Adrenal gland (tissue), 5 donors: ENCODE data around the gene KDM2B.

Experiments
- CTCF ChIP-seq, 6 experiments: fragments of 450-650 bp in 4 of 6; fragments of 200-600 bp in 2 of 6; sonication (generic) in 1 of 6; IDR thresholded peaks; 1 replicate in 5 of 6; 2 replicates in 1 of 6; pipeline versions ENCODE4 v1.5.1 to v1.8.0; 2016 to 2021; ENCODE audit warnings: antibody characterized with exemption in 6 of 6, mild to moderate bottlenecking in 2 of 6, moderate library complexity in 1 of 6
- POLR2A ChIP-seq, 2 donors: fragments of 450-650 bp; IDR thresholded peaks; one replicate each; pipeline ENCODE4 v1.6.1; 2017; ENCODE audit warnings: antibody characterized with exemption in 2 of 2, mild to moderate bottlenecking in 2 of 2, moderate library complexity in 1 of 2
- donor health status: DM: no; HTN: no; CAD: no.

- no peak for TF ChIP-seq CTCF (IDR thresholded peaks at IDR 0.05)
- no peak for TF ChIP-seq POLR2A (IDR thresholded peaks at IDR 0.05)
These were observed 19.8 kb downstream of the KDM2B start for GRCh38 chr12:121561009-121561395.
